WTC11 (cell line): ENCODE results near the gene KCNC4. TPM values are rescaled to one million over a fixed set of nuclear protein-coding genes. Genes with fewer than 3 reads are reported as not detected.
A peak's percentile ranks its signal among the peaks of the same experiment; 100 is the strongest.

Experiments used
- ATAC-seq: fragments of 200-7000 bp; cut with Tn5 transposase; 2 replicates; pipeline ENCODE4 v1.10.0; 2021; ENCODE audit warnings: mild to moderate bottlenecking, moderate library complexity
- CTCF ChIA-PET: fragments of 300-600 bp; sonication (Branson Sonifier 250); formaldehyde crosslinking; loops from one replicate; lab custom pipeline; 2021; ENCODE audit warnings: antibody characterized with exemption; lab: Charles Lee
- POLR2A ChIA-PET: fragments of 350-600 bp; sonication (Branson Sonifier 250); formaldehyde crosslinking; loops from one replicate; lab custom pipeline; 2021; ENCODE audit warnings: antibody characterized with exemption; lab: Charles Lee
- DNase-seq: peaks from one replicate; pipeline ENCODE4 v3.0.0; 2021; ENCODE audit warnings: low spot score
- H3K27ac Mint-ChIP-seq: 2 replicates; pipeline ENCODE4 v1.8.0; 2021; ENCODE audit warnings: mixed read lengths
- H3K27me3 Mint-ChIP-seq: 2 replicates; pipeline ENCODE4 v1.8.0; 2021; ENCODE audit warnings: low read depth, mild to moderate bottlenecking, moderate library complexity, mixed read lengths
- H3K36me3 Mint-ChIP-seq: 2 replicates; pipeline ENCODE4 v1.8.0; 2021; ENCODE audit warnings: mixed read lengths
- H3K4me1 Mint-ChIP-seq: 2 replicates; pipeline ENCODE4 v1.8.0; 2022; ENCODE audit warnings: mixed read lengths
- H3K4me3 Mint-ChIP-seq: 2 replicates; pipeline ENCODE4 v1.8.0; 2021; ENCODE audit warnings: mild to moderate bottlenecking, moderate library complexity, mixed read lengths
- H3K9me3 Mint-ChIP-seq: 2 replicates; pipeline ENCODE4 v1.8.0; 2021; ENCODE audit warnings: mixed read lengths
- ATF1 ChIP-seq: sonication (generic); formaldehyde crosslinking; IDR thresholded peaks from 2 replicates; pipeline ENCODE4 v1.8.1; 2023; ENCODE audit warnings: mild to moderate bottlenecking, moderate library complexity, missing genetic modification reagents
- ATF2 ChIP-seq: sonication (generic); formaldehyde crosslinking; IDR thresholded peaks from 2 replicates; pipeline ENCODE4 v1.8.1; 2022; ENCODE audit warnings: low read depth, missing genetic modification reagents, borderline replicate concordance
- E2F5 ChIP-seq: sonication (generic); formaldehyde crosslinking; IDR thresholded peaks from 2 replicates; pipeline ENCODE4 v1.8.1; 2022; ENCODE audit warnings: mild to moderate bottlenecking, moderate library complexity, missing genetic modification reagents
- ELF4 ChIP-seq: sonication (generic); formaldehyde crosslinking; IDR thresholded peaks from 2 replicates; pipeline ENCODE4 v1.8.1; 2022; ENCODE audit warnings: low read depth, mild to moderate bottlenecking, moderate library complexity, missing genetic modification reagents
- FOXK1 ChIP-seq: sonication (generic); formaldehyde crosslinking; IDR thresholded peaks from 2 replicates; pipeline ENCODE4 v1.8.0; 2022; ENCODE audit warnings: mild to moderate bottlenecking, moderate library complexity, missing genetic modification reagents
- FOXP1 ChIP-seq: sonication (generic); formaldehyde crosslinking; IDR thresholded peaks from 2 replicates; pipeline ENCODE4 v1.8.0; 2022; ENCODE audit warnings: missing genetic modification reagents, mild to moderate bottlenecking, moderate library complexity, borderline replicate concordance
- GTF2I ChIP-seq: fragments of 250-450 bp; sonication (Bioruptor Pico); conservative IDR thresholded peaks from 2 replicates; pipeline ENCODE4 v1.4.0; 2021; ENCODE audit warnings: mild to moderate bottlenecking
- JAZF1 ChIP-seq: fragments of 250-450 bp; sonication (Bioruptor Pico); IDR thresholded peaks from 2 replicates; pipeline ENCODE4 v1.9.0; 2021; ENCODE audit warnings: moderate library complexity, mild to moderate bottlenecking, inconsistent platforms
- KAT7 ChIP-seq: sonication (generic); formaldehyde crosslinking; IDR thresholded peaks from 2 replicates; pipeline ENCODE4 v1.8.1; 2023; ENCODE audit warnings: missing genetic modification reagents, mild to moderate bottlenecking, borderline replicate concordance
- NFATC4 ChIP-seq: fragments of 250-450 bp; sonication (Bioruptor Pico); IDR thresholded peaks from 2 replicates; pipeline ENCODE4 v1.9.0; 2021; ENCODE audit warnings: mild to moderate bottlenecking
- NR3C1 ChIP-seq: sonication (generic); formaldehyde crosslinking; conservative IDR thresholded peaks from 2 replicates; pipeline ENCODE4 v1.8.1; 2023; ENCODE audit warnings: low read depth, mild to moderate bottlenecking, missing genetic modification reagents
- SMAD3 ChIP-seq: sonication (generic); formaldehyde crosslinking; IDR thresholded peaks from 2 replicates; pipeline ENCODE4 v1.8.0; 2022; ENCODE audit warnings: missing genetic modification reagents, mild to moderate bottlenecking, borderline replicate concordance
- SOX15 ChIP-seq: fragments of 250-450 bp; sonication (Bioruptor Pico); IDR thresholded peaks from 2 replicates; pipeline ENCODE4 v1.9.0; 2021; ENCODE audit warnings: mild to moderate bottlenecking
- ZNF396 ChIP-seq: fragments of 250-450 bp; sonication (Bioruptor Pico); IDR thresholded peaks from 2 replicates; pipeline ENCODE4 v1.8.0; 2021; ENCODE audit warnings: mild to moderate bottlenecking, moderate library complexity, borderline replicate concordance
- ZNF423 ChIP-seq: fragments of 250-450 bp; sonication (Bioruptor Pico); IDR thresholded peaks from 2 replicates; pipeline ENCODE4 v2.1.2; 2022; ENCODE audit warnings: mild to moderate bottlenecking, moderate library complexity
- ZNF512 ChIP-seq: sonication (generic); formaldehyde crosslinking; IDR thresholded peaks from 2 replicates; pipeline ENCODE4 v1.8.1; 2022; ENCODE audit warnings: missing genetic modification reagents, borderline replicate concordance
- total RNA-seq: library from RNA; stranded (reverse); gene quantifications from 3 replicates; pipeline ENCODE4 v1.2.3, GENCODE V29; 2021
- TF ChIP-seq, protein P1 (sequence below): sonication (generic); formaldehyde crosslinking; IDR thresholded peaks from 2 replicates; pipeline ENCODE4 v1.8.1; 2023; ENCODE audit warnings: mild to moderate bottlenecking, missing genetic modification reagents, borderline replicate concordance
- TF ChIP-seq, protein P2 (sequence below): sonication (generic); formaldehyde crosslinking; IDR thresholded peaks from 2 replicates; pipeline ENCODE4 v1.8.0; 2022; ENCODE audit warnings: mild to moderate bottlenecking, missing genetic modification reagents
- TF ChIP-seq, protein P3 (sequence below): fragments of 250-450 bp; sonication (Bioruptor Pico); IDR thresholded peaks from 2 replicates; pipeline ENCODE4 v1.9.0; 2021; ENCODE audit warnings: mild to moderate bottlenecking, borderline replicate concordance

KCNC4 gene
- total RNA-seq, 1 experiment from 2014 or later: 19.9 TPM

GRCh38 chr1:110218739-110219138, 8.6 kb downstream of the KCNC4 start:
- TF ChIP-seq ATF1 (CRISPR knock-in tag) (no peak), ATF2 (CRISPR knock-in tag) (no peak), KAT7 (CRISPR knock-in tag) (no peak), NFATC4 (CRISPR knock-in tag) (no peak), FOXK1 (no peak), SOX15 (CRISPR knock-in tag) (no peak), GTF2I (CRISPR knock-in tag) (no peak), FOXP1 (CRISPR knock-in tag) (no peak), SMAD3 (no peak), ZNF423 (CRISPR knock-in tag) (no peak), ZNF512 (CRISPR knock-in tag) (no peak), E2F5 (CRISPR knock-in tag) (no peak), ZNF396 (no peak), NR3C1 (CRISPR knock-in tag) (no peak), JAZF1 (no peak), ELF4 (no peak)
- TF ChIP-seq, protein P1, sequence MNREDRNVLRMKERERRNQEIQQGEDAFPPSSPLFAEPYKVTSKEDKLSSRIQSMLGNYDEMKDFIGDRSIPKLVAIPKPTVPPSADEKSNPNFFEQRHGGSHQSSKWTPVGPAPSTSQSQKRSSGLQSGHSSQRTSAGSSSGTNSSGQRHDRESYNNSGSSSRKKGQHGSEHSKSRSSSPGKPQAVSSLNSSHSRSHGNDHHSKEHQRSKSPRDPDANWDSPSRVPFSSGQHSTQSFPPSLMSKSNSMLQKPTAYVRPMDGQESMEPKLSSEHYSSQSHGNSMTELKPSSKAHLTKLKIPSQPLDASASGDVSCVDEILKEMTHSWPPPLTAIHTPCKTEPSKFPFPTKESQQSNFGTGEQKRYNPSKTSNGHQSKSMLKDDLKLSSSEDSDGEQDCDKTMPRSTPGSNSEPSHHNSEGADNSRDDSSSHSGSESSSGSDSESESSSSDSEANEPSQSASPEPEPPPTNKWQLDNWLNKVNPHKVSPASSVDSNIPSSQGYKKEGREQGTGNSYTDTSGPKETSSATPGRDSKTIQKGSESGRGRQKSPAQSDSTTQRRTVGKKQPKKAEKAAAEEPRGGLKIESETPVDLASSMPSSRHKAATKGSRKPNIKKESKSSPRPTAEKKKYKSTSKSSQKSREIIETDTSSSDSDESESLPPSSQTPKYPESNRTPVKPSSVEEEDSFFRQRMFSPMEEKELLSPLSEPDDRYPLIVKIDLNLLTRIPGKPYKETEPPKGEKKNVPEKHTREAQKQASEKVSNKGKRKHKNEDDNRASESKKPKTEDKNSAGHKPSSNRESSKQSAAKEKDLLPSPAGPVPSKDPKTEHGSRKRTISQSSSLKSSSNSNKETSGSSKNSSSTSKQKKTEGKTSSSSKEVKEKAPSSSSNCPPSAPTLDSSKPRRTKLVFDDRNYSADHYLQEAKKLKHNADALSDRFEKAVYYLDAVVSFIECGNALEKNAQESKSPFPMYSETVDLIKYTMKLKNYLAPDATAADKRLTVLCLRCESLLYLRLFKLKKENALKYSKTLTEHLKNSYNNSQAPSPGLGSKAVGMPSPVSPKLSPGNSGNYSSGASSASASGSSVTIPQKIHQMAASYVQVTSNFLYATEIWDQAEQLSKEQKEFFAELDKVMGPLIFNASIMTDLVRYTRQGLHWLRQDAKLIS: no peak
- TF ChIP-seq, protein P2, sequence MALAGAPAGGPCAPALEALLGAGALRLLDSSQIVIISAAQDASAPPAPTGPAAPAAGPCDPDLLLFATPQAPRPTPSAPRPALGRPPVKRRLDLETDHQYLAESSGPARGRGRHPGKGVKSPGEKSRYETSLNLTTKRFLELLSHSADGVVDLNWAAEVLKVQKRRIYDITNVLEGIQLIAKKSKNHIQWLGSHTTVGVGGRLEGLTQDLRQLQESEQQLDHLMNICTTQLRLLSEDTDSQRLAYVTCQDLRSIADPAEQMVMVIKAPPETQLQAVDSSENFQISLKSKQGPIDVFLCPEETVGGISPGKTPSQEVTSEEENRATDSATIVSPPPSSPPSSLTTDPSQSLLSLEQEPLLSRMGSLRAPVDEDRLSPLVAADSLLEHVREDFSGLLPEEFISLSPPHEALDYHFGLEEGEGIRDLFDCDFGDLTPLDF: no peak
- TF ChIP-seq, protein P3, sequence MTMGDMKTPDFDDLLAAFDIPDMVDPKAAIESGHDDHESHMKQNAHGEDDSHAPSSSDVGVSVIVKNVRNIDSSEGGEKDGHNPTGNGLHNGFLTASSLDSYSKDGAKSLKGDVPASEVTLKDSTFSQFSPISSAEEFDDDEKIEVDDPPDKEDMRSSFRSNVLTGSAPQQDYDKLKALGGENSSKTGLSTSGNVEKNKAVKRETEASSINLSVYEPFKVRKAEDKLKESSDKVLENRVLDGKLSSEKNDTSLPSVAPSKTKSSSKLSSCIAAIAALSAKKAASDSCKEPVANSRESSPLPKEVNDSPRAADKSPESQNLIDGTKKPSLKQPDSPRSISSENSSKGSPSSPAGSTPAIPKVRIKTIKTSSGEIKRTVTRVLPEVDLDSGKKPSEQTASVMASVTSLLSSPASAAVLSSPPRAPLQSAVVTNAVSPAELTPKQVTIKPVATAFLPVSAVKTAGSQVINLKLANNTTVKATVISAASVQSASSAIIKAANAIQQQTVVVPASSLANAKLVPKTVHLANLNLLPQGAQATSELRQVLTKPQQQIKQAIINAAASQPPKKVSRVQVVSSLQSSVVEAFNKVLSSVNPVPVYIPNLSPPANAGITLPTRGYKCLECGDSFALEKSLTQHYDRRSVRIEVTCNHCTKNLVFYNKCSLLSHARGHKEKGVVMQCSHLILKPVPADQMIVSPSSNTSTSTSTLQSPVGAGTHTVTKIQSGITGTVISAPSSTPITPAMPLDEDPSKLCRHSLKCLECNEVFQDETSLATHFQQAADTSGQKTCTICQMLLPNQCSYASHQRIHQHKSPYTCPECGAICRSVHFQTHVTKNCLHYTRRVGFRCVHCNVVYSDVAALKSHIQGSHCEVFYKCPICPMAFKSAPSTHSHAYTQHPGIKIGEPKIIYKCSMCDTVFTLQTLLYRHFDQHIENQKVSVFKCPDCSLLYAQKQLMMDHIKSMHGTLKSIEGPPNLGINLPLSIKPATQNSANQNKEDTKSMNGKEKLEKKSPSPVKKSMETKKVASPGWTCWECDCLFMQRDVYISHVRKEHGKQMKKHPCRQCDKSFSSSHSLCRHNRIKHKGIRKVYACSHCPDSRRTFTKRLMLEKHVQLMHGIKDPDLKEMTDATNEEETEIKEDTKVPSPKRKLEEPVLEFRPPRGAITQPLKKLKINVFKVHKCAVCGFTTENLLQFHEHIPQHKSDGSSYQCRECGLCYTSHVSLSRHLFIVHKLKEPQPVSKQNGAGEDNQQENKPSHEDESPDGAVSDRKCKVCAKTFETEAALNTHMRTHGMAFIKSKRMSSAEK (CRISPR knock-in tag): no peak
- ChIA-PET POLR2A (no interaction called here), CTCF (interaction anchor here (0.9 to 1.9 kb wide), 5 partner anchors 9 to 546 kb away, joined by 3 to 13 read pairs (median 5); partner anchors contain the start of gene KCNC4)
- H3K9me3 Mint-ChIP-seq: no peaks in the 10 kb centered on the region
- H3K27ac Mint-ChIP-seq: no peak overlapping the region
- DNase-seq: no peak
- peaks cover 16% of the 10 kb centered on the region for H3K4me1 Mint-ChIP-seq
- peak; percentile 60 for ATAC-seq
- H3K27me3 Mint-ChIP-seq: no peaks in the 10 kb centered on the region
- peaks cover 11% of the 10 kb centered on the region for H3K36me3 Mint-ChIP-seq
- no peak overlapping the region for H3K4me3 Mint-ChIP-seq
